Liver (tissue), 3 donors: ENCODE results near the gene CDC42BPA.
"Not testable (repeated sequence)": the region's sequence is repeated elsewhere in the genome, so short reads cannot be mapped to it uniquely, and the experiment has no call there.

ENCODE experiments used
- GABPA ChIP-seq, 2 donors: IDR thresholded peaks in 1 of 2; conservative IDR thresholded peaks in 1 of 2; 2 replicates each; pipeline ENCODE4 v1.6.1; 2016; ENCODE audit warnings: antibody characterized with exemption in 2 of 2, mild to moderate bottlenecking in 1 of 2, moderate library complexity in 1 of 2
- NR2F2 ChIP-seq: IDR thresholded peaks from 2 replicates; pipeline ENCODE4 v1.6.1; 2016; ENCODE audit warnings: antibody characterized with exemption
- YY1 ChIP-seq: IDR thresholded peaks from 2 replicates; pipeline ENCODE4 v1.6.1; 2016; ENCODE audit warnings: antibody characterized with exemption, mild to moderate bottlenecking
- TF ChIP-seq, protein P1 (sequence below): fragments of 150-350 bp; IDR thresholded peaks from 2 replicates; pipeline ENCODE4 v1.5.1; 2017; ENCODE audit warnings: improper control_type of control experiment, low read depth, low read length; ENCODE audit not compliant: missing input control
- TF ChIP-seq, protein P2 (sequence below): IDR thresholded peaks from 2 replicates; pipeline ENCODE4 v1.6.1; 2016; ENCODE audit warnings: antibody characterized with exemption
- TF ChIP-seq, protein P3 (sequence below): IDR thresholded peaks from 2 replicates; pipeline ENCODE4 v1.6.1; 2016; ENCODE audit warnings: antibody characterized with exemption, mild to moderate bottlenecking
- TF ChIP-seq, protein P4 (sequence below): IDR thresholded peaks from 2 replicates; pipeline ENCODE4 v1.6.1; 2016; ENCODE audit warnings: antibody characterized with exemption
- donor health status: healthy.
- donor health status: healthy.

DNA sequence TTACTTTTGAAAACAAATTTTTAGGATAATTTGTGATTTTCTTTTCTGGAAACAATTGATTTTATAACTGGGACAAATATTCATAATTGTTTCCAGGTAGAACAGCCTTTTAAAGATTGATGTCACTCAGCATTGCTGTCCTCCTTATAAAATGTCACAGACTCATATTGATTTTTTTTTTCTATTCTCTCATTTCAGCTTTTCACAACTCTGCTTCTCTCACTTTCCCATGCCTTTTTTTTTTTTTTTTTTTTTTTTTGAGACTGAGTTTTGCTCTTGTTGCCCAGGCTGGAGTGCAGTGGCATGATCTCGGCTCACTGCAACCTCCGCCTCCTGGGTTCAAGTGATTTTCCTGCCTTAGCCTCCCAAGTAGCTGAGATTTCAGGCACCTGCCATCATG lies 33.9 kb upstream of the CDC42BPA start:
- not testable (repeated sequence) for TF ChIP-seq GABPA (IDR thresholded peaks at IDR 0.05 in 1 of 2, conservative IDR thresholded peaks at IDR 0.05 in 1 of 2); NR2F2; YY1
- TF ChIP-seq, protein P1, sequence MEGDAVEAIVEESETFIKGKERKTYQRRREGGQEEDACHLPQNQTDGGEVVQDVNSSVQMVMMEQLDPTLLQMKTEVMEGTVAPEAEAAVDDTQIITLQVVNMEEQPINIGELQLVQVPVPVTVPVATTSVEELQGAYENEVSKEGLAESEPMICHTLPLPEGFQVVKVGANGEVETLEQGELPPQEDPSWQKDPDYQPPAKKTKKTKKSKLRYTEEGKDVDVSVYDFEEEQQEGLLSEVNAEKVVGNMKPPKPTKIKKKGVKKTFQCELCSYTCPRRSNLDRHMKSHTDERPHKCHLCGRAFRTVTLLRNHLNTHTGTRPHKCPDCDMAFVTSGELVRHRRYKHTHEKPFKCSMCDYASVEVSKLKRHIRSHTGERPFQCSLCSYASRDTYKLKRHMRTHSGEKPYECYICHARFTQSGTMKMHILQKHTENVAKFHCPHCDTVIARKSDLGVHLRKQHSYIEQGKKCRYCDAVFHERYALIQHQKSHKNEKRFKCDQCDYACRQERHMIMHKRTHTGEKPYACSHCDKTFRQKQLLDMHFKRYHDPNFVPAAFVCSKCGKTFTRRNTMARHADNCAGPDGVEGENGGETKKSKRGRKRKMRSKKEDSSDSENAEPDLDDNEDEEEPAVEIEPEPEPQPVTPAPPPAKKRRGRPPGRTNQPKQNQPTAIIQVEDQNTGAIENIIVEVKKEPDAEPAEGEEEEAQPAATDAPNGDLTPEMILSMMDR, result not testable (repeated sequence)
- TF ChIP-seq, protein P2, sequence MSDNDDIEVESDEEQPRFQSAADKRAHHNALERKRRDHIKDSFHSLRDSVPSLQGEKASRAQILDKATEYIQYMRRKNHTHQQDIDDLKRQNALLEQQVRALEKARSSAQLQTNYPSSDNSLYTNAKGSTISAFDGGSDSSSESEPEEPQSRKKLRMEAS, result not testable (repeated sequence)
- TF ChIP-seq, protein P3, sequence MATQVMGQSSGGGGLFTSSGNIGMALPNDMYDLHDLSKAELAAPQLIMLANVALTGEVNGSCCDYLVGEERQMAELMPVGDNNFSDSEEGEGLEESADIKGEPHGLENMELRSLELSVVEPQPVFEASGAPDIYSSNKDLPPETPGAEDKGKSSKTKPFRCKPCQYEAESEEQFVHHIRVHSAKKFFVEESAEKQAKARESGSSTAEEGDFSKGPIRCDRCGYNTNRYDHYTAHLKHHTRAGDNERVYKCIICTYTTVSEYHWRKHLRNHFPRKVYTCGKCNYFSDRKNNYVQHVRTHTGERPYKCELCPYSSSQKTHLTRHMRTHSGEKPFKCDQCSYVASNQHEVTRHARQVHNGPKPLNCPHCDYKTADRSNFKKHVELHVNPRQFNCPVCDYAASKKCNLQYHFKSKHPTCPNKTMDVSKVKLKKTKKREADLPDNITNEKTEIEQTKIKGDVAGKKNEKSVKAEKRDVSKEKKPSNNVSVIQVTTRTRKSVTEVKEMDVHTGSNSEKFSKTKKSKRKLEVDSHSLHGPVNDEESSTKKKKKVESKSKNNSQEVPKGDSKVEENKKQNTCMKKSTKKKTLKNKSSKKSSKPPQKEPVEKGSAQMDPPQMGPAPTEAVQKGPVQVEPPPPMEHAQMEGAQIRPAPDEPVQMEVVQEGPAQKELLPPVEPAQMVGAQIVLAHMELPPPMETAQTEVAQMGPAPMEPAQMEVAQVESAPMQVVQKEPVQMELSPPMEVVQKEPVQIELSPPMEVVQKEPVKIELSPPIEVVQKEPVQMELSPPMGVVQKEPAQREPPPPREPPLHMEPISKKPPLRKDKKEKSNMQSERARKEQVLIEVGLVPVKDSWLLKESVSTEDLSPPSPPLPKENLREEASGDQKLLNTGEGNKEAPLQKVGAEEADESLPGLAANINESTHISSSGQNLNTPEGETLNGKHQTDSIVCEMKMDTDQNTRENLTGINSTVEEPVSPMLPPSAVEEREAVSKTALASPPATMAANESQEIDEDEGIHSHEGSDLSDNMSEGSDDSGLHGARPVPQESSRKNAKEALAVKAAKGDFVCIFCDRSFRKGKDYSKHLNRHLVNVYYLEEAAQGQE, result not testable (repeated sequence)
- TF ChIP-seq, protein P4, sequence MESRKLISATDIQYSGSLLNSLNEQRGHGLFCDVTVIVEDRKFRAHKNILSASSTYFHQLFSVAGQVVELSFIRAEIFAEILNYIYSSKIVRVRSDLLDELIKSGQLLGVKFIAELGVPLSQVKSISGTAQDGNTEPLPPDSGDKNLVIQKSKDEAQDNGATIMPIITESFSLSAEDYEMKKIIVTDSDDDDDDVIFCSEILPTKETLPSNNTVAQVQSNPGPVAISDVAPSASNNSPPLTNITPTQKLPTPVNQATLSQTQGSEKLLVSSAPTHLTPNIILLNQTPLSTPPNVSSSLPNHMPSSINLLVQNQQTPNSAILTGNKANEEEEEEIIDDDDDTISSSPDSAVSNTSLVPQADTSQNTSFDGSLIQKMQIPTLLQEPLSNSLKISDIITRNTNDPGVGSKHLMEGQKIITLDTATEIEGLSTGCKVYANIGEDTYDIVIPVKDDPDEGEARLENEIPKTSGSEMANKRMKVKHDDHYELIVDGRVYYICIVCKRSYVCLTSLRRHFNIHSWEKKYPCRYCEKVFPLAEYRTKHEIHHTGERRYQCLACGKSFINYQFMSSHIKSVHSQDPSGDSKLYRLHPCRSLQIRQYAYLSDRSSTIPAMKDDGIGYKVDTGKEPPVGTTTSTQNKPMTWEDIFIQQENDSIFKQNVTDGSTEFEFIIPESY, result not testable (repeated sequence)
